HCT116 (cell line): ENCODE data around the gene ACVR1B. TPM values are rescaled to one million over a fixed set of nuclear protein-coding genes. Genes with fewer than 3 reads are reported as not detected.

ENCODE experiments used
- ATAC-seq: fragments of 200-7000 bp; cut with Tn5 transposase; 2 replicates; pipeline ENCODE4 v1.9.1; 2020; ENCODE audit warnings: mild to moderate bottlenecking, moderate library complexity
- BruUV-seq: library from RNA; stranded (reverse); fragments of 400-500 nt; replicated peaks from 2 replicates; lab custom pipeline; 2021; lab: Mats Ljungman, UMichigan
- CTCF ChIA-PET: fragments of 300-600 bp; sonication (Branson Sonifier 250); formaldehyde crosslinking; loops from one replicate; lab custom pipeline; 2021; ENCODE audit warnings: antibody characterized with exemption; lab: Charles Lee
- POLR2A ChIA-PET: fragments of 300-600, 350-600 bp; sonication (Branson Sonifier 250); formaldehyde crosslinking; loops from one replicate; lab custom pipeline; 2021; ENCODE audit warnings: antibody characterized with exemption; lab: Charles Lee
- RAD21 ChIA-PET, 2 experiments: fragments of 300-600 bp; sonication (Branson Sonifier 250); formaldehyde crosslinking; loops; one replicate each; lab custom pipeline; 2023; ENCODE audit warnings: low total read pairs in 2 of 2; ENCODE audit not compliant: uncharacterized antibody in 2 of 2, unreplicated experiment in 2 of 2, low non-redundant PET in 1 of 2; lab: Charles Lee
- DNase-seq: peaks from one replicate; pipeline ENCODE4 v3.0.0-alpha.2; 2010; ENCODE audit warnings: low read depth, low spot score
- H2AFZ ChIP-seq: fragments of 200-600 bp; shearing (Covaris generic), sonication (generic); 2 replicates; pipeline ENCODE4 v1.6.1; 2017; ENCODE audit warnings: low read depth, mixed run types, mixed read lengths, antibody characterized with exemption, low read length; ENCODE audit not compliant: poor library complexity, severe bottlenecking
- H3K27ac ChIP-seq: 2 replicates; pipeline ENCODE4 v1.5.1; 2012; ENCODE audit warnings: low read depth, low read length
- H3K27me3 ChIP-seq: fragments of 200-600 bp; sonication (generic); 2 replicates; pipeline ENCODE4 v1.6.1; 2016; ENCODE audit warnings: mixed run types, low read length, mixed read lengths; ENCODE audit not compliant: insufficient read depth
- H3K36me3 ChIP-seq, 2 experiments: fragments of 200-500 bp in 1 of 2; fragments of 200-600 bp in 1 of 2; sonication (Bioruptor generic) in 1 of 2; sonication (generic) in 1 of 2; 2 replicates each; pipeline versions ENCODE4 v1.5.1 to v1.6.1; 2014 to 2016; ENCODE audit warnings: low read length in 2 of 2, inconsistent platforms in 1 of 2, mixed read lengths in 1 of 2, mixed run types in 1 of 2; ENCODE audit not compliant: insufficient read depth in 2 of 2, control insufficient read depth in 1 of 2
- H3K4me1 ChIP-seq, 2 experiments: fragments of 200-600 bp in 1 of 2; sonication (generic) in 1 of 2; 2 replicates each; pipeline versions ENCODE4 v1.5.1 to v1.6.1; 2012 to 2017; ENCODE audit warnings: low read length in 2 of 2, inconsistent platforms in 1 of 2, mild to moderate bottlenecking in 1 of 2, mixed read lengths in 1 of 2, mixed run types in 1 of 2, moderate library complexity in 1 of 2; ENCODE audit not compliant: insufficient read depth in 2 of 2, control insufficient read depth in 1 of 2
- H3K4me2 ChIP-seq: fragments of 200-600 bp; sonication (generic); 2 replicates; pipeline ENCODE4 v1.6.1; 2017; ENCODE audit warnings: mixed run types, low read length, mixed read lengths
- H3K4me3 ChIP-seq, 2 experiments: fragments of 200-600 bp in 1 of 2; sonication (generic) in 1 of 2; replicated peaks in 1 of 2; 2 replicates each; pipeline ENCODE4 v1.5.1; 2011 to 2016; ENCODE audit warnings: low read length in 2 of 2, control low read depth in 1 of 2, low read depth in 1 of 2, mild to moderate bottlenecking in 1 of 2, mixed read lengths in 1 of 2, mixed run types in 1 of 2
- H3K79me2 ChIP-seq: fragments of 200-600 bp; sonication (generic); 2 replicates; pipeline ENCODE4 v1.6.1; 2017; ENCODE audit warnings: mild to moderate bottlenecking, mixed run types, low read length, moderate library complexity, mixed read lengths; ENCODE audit not compliant: insufficient read depth
- H3K9ac ChIP-seq: fragments of 200-600 bp; sonication (generic); 2 replicates; pipeline ENCODE4 v1.6.1; 2016; ENCODE audit warnings: low read length, mixed read lengths
- H3K9me2 ChIP-seq: fragments of 200-600 bp; sonication (generic), shearing (Covaris generic); 2 replicates; pipeline ENCODE4 v1.6.1; 2017; ENCODE audit warnings: mixed run types, mild to moderate bottlenecking, moderate library complexity; ENCODE audit not compliant: insufficient read depth
- H3K9me3 ChIP-seq, 2 experiments: fragments of 200-500 bp in 1 of 2; fragments of 200-600 bp in 1 of 2; sonication (Bioruptor generic) in 1 of 2; sonication (generic) in 1 of 2; 2 replicates each; pipeline ENCODE4 v1.6.1; 2014 to 2017; ENCODE audit warnings: low read length in 2 of 2, mixed read lengths in 2 of 2, inconsistent platforms in 1 of 2, low read depth in 1 of 2, mild to moderate bottlenecking in 1 of 2, mixed run types in 1 of 2, moderate library complexity in 1 of 2; ENCODE audit not compliant: control insufficient read depth in 1 of 2, insufficient read depth in 1 of 2
- H4K20me1 ChIP-seq: fragments of 200-600 bp; sonication (generic), shearing (Covaris generic); 2 replicates; pipeline ENCODE4 v1.6.1; 2017; ENCODE audit warnings: mixed run types, mild to moderate bottlenecking, moderate library complexity; ENCODE audit not compliant: insufficient read depth
- ATF3 ChIP-seq: IDR thresholded peaks from 2 replicates; pipeline ENCODE4 v1.6.1; 2012
- CBX3 ChIP-seq: IDR thresholded peaks from 2 replicates; pipeline ENCODE4 v1.6.1; 2012; ENCODE audit warnings: low read depth
- CEBPB ChIP-seq: IDR thresholded peaks from 2 replicates; pipeline ENCODE4 v1.6.1; 2012; ENCODE audit warnings: low read depth
- CTCF ChIP-seq, 3 experiments: fragments of 200-600 bp in 1 of 3; sonication (generic) in 1 of 3; IDR thresholded peaks in 2 of 3; conservative IDR thresholded peaks in 1 of 3; 2 replicates each; pipeline ENCODE4 v1.5.1; 2012 to 2017; ENCODE audit warnings: low read depth in 2 of 3, low read length in 2 of 3, antibody characterized with exemption in 1 of 3, borderline replicate concordance in 1 of 3, control low read depth in 1 of 3, mild to moderate bottlenecking in 1 of 3, mixed read lengths in 1 of 3, mixed run types in 1 of 3, moderate library complexity in 1 of 3; ENCODE audit not compliant: insufficient read depth in 1 of 3
- EZH2 ChIP-seq: fragments of 200-600 bp; sonication (generic); IDR thresholded peaks from 2 replicates; pipeline ENCODE4 v1.6.1; 2017; ENCODE audit warnings: antibody characterized with exemption, mixed run types
- EZH2phosphoT487 ChIP-seq: fragments of 200-600 bp; IDR thresholded peaks from 2 replicates; pipeline ENCODE4 v1.6.1; 2018; ENCODE audit warnings: antibody characterized with exemption, borderline replicate concordance
- JUND ChIP-seq: IDR thresholded peaks from 2 replicates; pipeline ENCODE4 v1.6.1; 2012
- POLR2A ChIP-seq: IDR thresholded peaks from 2 replicates; pipeline ENCODE4 v1.7.0; 2011; ENCODE audit warnings: borderline replicate concordance; ENCODE audit not compliant: insufficient read depth, insufficient read length; ENCODE audit errors: extremely low read depth
- POLR2AphosphoS5 ChIP-seq: IDR thresholded peaks from 2 replicates; pipeline ENCODE4 v1.6.1; 2011; ENCODE audit warnings: mild to moderate bottlenecking, low read depth, low read length, moderate library complexity
- RAD21 ChIP-seq: IDR thresholded peaks from 2 replicates; pipeline ENCODE4 v1.6.1; 2012; ENCODE audit warnings: low read depth, mild to moderate bottlenecking
- REST ChIP-seq: IDR thresholded peaks from 2 replicates; pipeline ENCODE4 v1.6.1; 2012; ENCODE audit warnings: low read depth
- SIN3A ChIP-seq: IDR thresholded peaks from 2 replicates; pipeline ENCODE4 v1.6.1; 2012; ENCODE audit warnings: low read depth
- SRF ChIP-seq: IDR thresholded peaks from 2 replicates; pipeline ENCODE4 v1.6.1; 2012; ENCODE audit warnings: low read depth
- ZFX ChIP-seq: fragments of 450-650 bp; IDR thresholded peaks from 2 replicates; pipeline ENCODE4 v1.6.1; 2017
- ZNF274 ChIP-seq: fragments of 200-500 bp; sonication (Bioruptor generic); IDR thresholded peaks from 2 replicates; pipeline ENCODE4 v1.6.1; 2014; ENCODE audit warnings: mild to moderate bottlenecking, low read depth, low read length, inconsistent platforms
- intact Hi-C: fragments of 100-400 bp; cut with micrococcal nuclease; formaldehyde crosslinking; loops from 2 replicates; pipeline ENCODE4 v1.10.0; 2022
- total RNA-seq: library from RNA; stranded (reverse); gene quantifications from one replicate; pipeline ENCODE4 v1.2.1, GENCODE V29; 2021; ENCODE audit not compliant: unreplicated experiment

ACVR1B gene
- total RNA-seq, 1 experiment from 2014 or later: 22.7 TPM

- CTCF ChIA-PET: no interaction called here
- RAD21 ChIA-PET: no interaction called here
Measured at GRCh38 chr12:51986834-51987233, 35.3 kb downstream of the ACVR1B start.

GRCh38 chr12:51992246-51992645 is 40.7 kb downstream of the ACVR1B start:
- Histone ChIP-seq H4K20me1 (no peaks in the 10 kb centered on the region), H3K36me3 (peaks cover 4 to 13% of the 10 kb centered on the region in 2 experiments; a peak in 2 of 4 replicates), H3K4me3 (no peak overlapping the region), H3K4me2 (no peak overlapping the region), H3K9me2 (no peaks in the 10 kb centered on the region), H3K27ac (no peak overlapping the region), H3K4me1 (no peaks in the 10 kb centered on the region), H3K9ac (no peak overlapping the region), H3K9me3 (no peaks in the 10 kb centered on the region), H3K79me2 (no peaks in the 10 kb centered on the region), H3K27me3 (no peaks in the 10 kb centered on the region), H2AFZ (no peak overlapping the region)
- no peak for ATAC-seq
- BruUV-seq: no TSS peak
- TF ChIP-seq REST (no peak), EZH2 (no peak), SRF (no peak), EZH2phosphoT487 (no peak), CTCF (IDR thresholded peaks at IDR 0.05 in 2 of 3, conservative IDR thresholded peaks at IDR 0.05 in 1 of 3; ENCODE audit: borderline replicate concordance in 1 of 3, insufficient read depth in 1 of 3, low read depth in 2 of 3, low read length in 2 of 3) (no peak), POLR2A (no peak), ZFX (no peak), CEBPB (no peak), CBX3 (no peak), RAD21 (no peak), JUND (no peak), ATF3 (no peak), SIN3A (no peak), ZNF274 (no peak)
- no peak for DNase-seq
- intact Hi-C loops: no loop called here
- ChIA-PET POLR2A (no interaction called here), CTCF (interaction anchor here (1.3 to 4.7 kb wide), 6 partner anchors 12 to 100 kb away, joined by 3 to 44 read pairs (median 8); no protein-coding TSS in a partner anchor), RAD21 (interaction anchor here in 1 of 2 experiments (1.4 kb wide), 1 partner anchor 33 kb away, joined by 3 read pairs; no protein-coding TSS in a partner anchor)

More at GRCh38 chr12:51986834-51987233, 35.3 kb downstream of the ACVR1B start:
- ATAC-seq (no peak), DNase-seq (no peak)
- Histone ChIP-seq H3K36me3 (peaks cover 28 to 32% of the 10 kb centered on the region in 2 experiments; a peak in 3 of 4 replicates), H3K27me3 (no peaks in the 10 kb centered on the region), H3K9me2 (no peaks in the 10 kb centered on the region), H3K4me1 (no peaks in the 10 kb centered on the region), H4K20me1 (no peaks in the 10 kb centered on the region), H3K9me3 (no peaks in the 10 kb centered on the region), H2AFZ (no peak overlapping the region), H3K9ac (no peak overlapping the region), H3K79me2 (no peaks in the 10 kb centered on the region), H3K27ac (no peak overlapping the region), H3K4me2 (no peak overlapping the region), H3K4me3 (no peak overlapping the region)
- no TSS peak for BruUV-seq
- intact Hi-C loops: no loop called here
- POLR2A ChIA-PET: no interaction called here
- TF ChIP-seq POLR2A: no peak
- no peak for TF ChIP-seq POLR2AphosphoS5
